Neural progenitor cell (in vitro differentiated cells): Measurements from ENCODE around the gene ROMO1. TPM values are rescaled to one million over a fixed set of nuclear protein-coding genes. Genes with fewer than 3 reads are reported as not detected.

Source experiments
- DNase-seq: peaks from one replicate; pipeline ENCODE4 v3.0.0-alpha.2; 2016; ENCODE audit warnings: low spot score
- H2AFZ ChIP-seq: fragments of 200-600 bp; sonication (generic); replicated peaks from 2 replicates; pipeline ENCODE4 v1.6.1; 2016; ENCODE audit warnings: antibody characterized with exemption
- H3F3A ChIP-seq: fragments of 200-600 bp; sonication (generic); 2 replicates; pipeline ENCODE4 v1.6.1; 2016; ENCODE audit warnings: antibody characterized with exemption, low read depth
- H3K27ac ChIP-seq: fragments of 200-600 bp; sonication (generic); 2 replicates; pipeline ENCODE4 v1.5.1; 2016; ENCODE audit warnings: mild to moderate bottlenecking
- H3K27me3 ChIP-seq: fragments of 200-600 bp; sonication (generic); 2 replicates; pipeline ENCODE4 v1.6.1; 2016; ENCODE audit warnings: mild to moderate bottlenecking, moderate library complexity
- H3K36me3 ChIP-seq: fragments of 200-600 bp; sonication (generic); 2 replicates; pipeline ENCODE4 v1.5.1; 2016
- H3K4me1 ChIP-seq: fragments of 200-600 bp; sonication (generic); 2 replicates; pipeline ENCODE4 v1.6.1; 2016; ENCODE audit warnings: mixed run types
- H3K4me2 ChIP-seq: fragments of 200-600 bp; sonication (generic); 2 replicates; pipeline ENCODE4 v1.6.1; 2016
- H3K4me3 ChIP-seq: fragments of 200-600 bp; sonication (generic); 2 replicates; pipeline ENCODE4 v1.5.1; 2016
- H3K79me2 ChIP-seq: fragments of 200-600 bp; sonication (generic); 2 replicates; pipeline ENCODE4 v1.6.1; 2016; ENCODE audit warnings: low read depth
- H3K9ac ChIP-seq: fragments of 200-600 bp; sonication (generic); 2 replicates; pipeline ENCODE4 v1.6.1; 2016
- H3K9me3 ChIP-seq: fragments of 200-600 bp; sonication (generic); 2 replicates; pipeline ENCODE4 v1.5.1; 2016; ENCODE audit warnings: low read depth
- H4K20me1 ChIP-seq: fragments of 200-600 bp; sonication (generic); 2 replicates; pipeline ENCODE4 v1.6.1; 2016; ENCODE audit warnings: low read depth
- H3K27ac Mint-ChIP-seq: 3 replicates; pipeline ENCODE4 v1.8.0; 2021; ENCODE audit warnings: mixed read lengths
- H3K27me3 Mint-ChIP-seq: 2 replicates; pipeline ENCODE4 v1.8.0; 2022; ENCODE audit warnings: low read depth, mild to moderate bottlenecking, inconsistent platforms, moderate library complexity, mixed read lengths; ENCODE audit not compliant: insufficient read depth
- H3K36me3 Mint-ChIP-seq: 3 replicates; pipeline ENCODE4 v1.8.0; 2021; ENCODE audit warnings: mixed read lengths
- H3K4me1 Mint-ChIP-seq: 3 replicates; pipeline ENCODE4 v1.8.0; 2021; ENCODE audit warnings: mixed read lengths
- H3K4me3 Mint-ChIP-seq: 3 replicates; pipeline ENCODE4 v1.8.0; 2021; ENCODE audit warnings: mild to moderate bottlenecking, moderate library complexity, mixed read lengths
- H3K9me3 Mint-ChIP-seq: 3 replicates; pipeline ENCODE4 v1.8.0; 2020; ENCODE audit warnings: mixed read lengths
- CTCF ChIP-seq: fragments of 200-600 bp; sonication (generic); IDR thresholded peaks from 2 replicates; pipeline ENCODE4 v1.5.1; 2017; ENCODE audit warnings: antibody characterized with exemption, mild to moderate bottlenecking
- EZH2 ChIP-seq: fragments of 200-600 bp; sonication (generic); IDR thresholded peaks from 2 replicates; pipeline ENCODE4 v1.6.1; 2017; ENCODE audit warnings: antibody characterized with exemption, mild to moderate bottlenecking, moderate library complexity
- EZH2phosphoT487 ChIP-seq: fragments of 200-600 bp; sonication (generic); IDR thresholded peaks from 2 replicates; pipeline ENCODE4 v1.6.1; 2017; ENCODE audit warnings: antibody characterized with exemption
- total RNA-seq: library from RNA; depleted of rRNA; stranded (reverse); fragments of >200 nt; gene quantifications from 2 replicates; pipeline ENCODE4 v1.2.3, GENCODE V29; 2015; ENCODE audit warnings: low replicate concordance

ROMO1 gene
- total RNA-seq, 1 donor from 2014 or later = 135 TPM

GRCh38 chr20:35700625-35701148, 1.5 kb downstream of the ROMO1 start:
- no peak overlapping the region for H3K27ac ChIP-seq
- peaks cover 81% of the 10 kb centered on the region for H3F3A ChIP-seq
- H3K4me3 Mint-ChIP-seq = peak overlapping the region; percentile 92
- H3K4me2 ChIP-seq = peak overlapping the region; percentile 96
- peaks cover 36% of the 10 kb centered on the region for H4K20me1 ChIP-seq
- H3K36me3 Mint-ChIP-seq = peaks cover 11% of the 10 kb centered on the region
- peaks cover 20% of the 10 kb centered on the region for H3K36me3 ChIP-seq
- H3K4me1 Mint-ChIP-seq = peaks cover 21% of the 10 kb centered on the region
- peak overlapping the region; percentile 89 for H3K4me3 ChIP-seq
- H2AFZ ChIP-seq = no peak overlapping the region
- no peak for TF ChIP-seq CTCF
- no peak for TF ChIP-seq EZH2phosphoT487
- TF ChIP-seq EZH2 = no peak
- H3K9me3 Mint-ChIP-seq = no peaks in the 10 kb centered on the region
- no peaks in the 10 kb centered on the region for H3K9me3 ChIP-seq
- no peak for DNase-seq
- no peak overlapping the region for H3K27ac Mint-ChIP-seq
- peaks cover 12% of the 10 kb centered on the region for H3K4me1 ChIP-seq
- H3K79me2 ChIP-seq = peaks cover 27% of the 10 kb centered on the region
- H3K27me3 ChIP-seq = no peaks in the 10 kb centered on the region
- H3K9ac ChIP-seq = peak overlapping the region; percentile 91
- peaks cover 6% of the 10 kb centered on the region for H3K27me3 Mint-ChIP-seq

- no peak overlapping the region for H3K27ac Mint-ChIP-seq
- peaks cover 12% of the 10 kb centered on the region for H3K4me1 ChIP-seq
- H2AFZ ChIP-seq = no peak overlapping the region
- peaks cover 96% of the 10 kb centered on the region for H3F3A ChIP-seq
- no peak overlapping the region for H3K4me2 ChIP-seq
- peaks cover 50% of the 10 kb centered on the region for H4K20me1 ChIP-seq
- no peaks in the 10 kb centered on the region for H3K9me3 Mint-ChIP-seq
- H3K9ac ChIP-seq = no peak overlapping the region
- DNase-seq = no peak
- peak overlapping the region; percentile 39 for H3K27ac ChIP-seq
- H3K9me3 ChIP-seq = no peaks in the 10 kb centered on the region
- peaks cover 41% of the 10 kb centered on the region for H3K79me2 ChIP-seq
- H3K27me3 ChIP-seq = no peaks in the 10 kb centered on the region
- no peak for TF ChIP-seq EZH2phosphoT487
- TF ChIP-seq CTCF = no peak
- TF ChIP-seq EZH2 = no peak
- peaks cover 23% of the 10 kb centered on the region for H3K36me3 ChIP-seq
- H3K4me3 ChIP-seq = no peak overlapping the region
- peaks cover 20% of the 10 kb centered on the region for H3K4me1 Mint-ChIP-seq
- peak overlapping the region; percentile 23 for H3K4me3 Mint-ChIP-seq
- peaks cover 6% of the 10 kb centered on the region for H3K27me3 Mint-ChIP-seq
- H3K36me3 Mint-ChIP-seq = peaks cover 17% of the 10 kb centered on the region
Measured at GRCh38 chr20:35702051-35702823, 3.0 kb downstream of the ROMO1 start.

GRCh38 chr20:35702824-35703695, 3.9 kb downstream of the ROMO1 start:
- H3K36me3 Mint-ChIP-seq = peaks cover 17% of the 10 kb centered on the region
- Histone ChIP-seq H3K4me3 (no peak overlapping the region), H2AFZ (no peak overlapping the region), H3K27me3 (no peaks in the 10 kb centered on the region), H3K4me1 (peaks cover 10% of the 10 kb centered on the region), H3K4me2 (no peak overlapping the region), H3K9me3 (no peaks in the 10 kb centered on the region), H3K27ac (no peak overlapping the region), H4K20me1 (peaks cover 56% of the 10 kb centered on the region), H3K36me3 (peaks cover 30% of the 10 kb centered on the region), H3F3A (peaks cover 100% of the 10 kb centered on the region), H3K79me2 (peaks cover 49% of the 10 kb centered on the region), H3K9ac (no peak overlapping the region)
- DNase-seq = no peak
- no peaks in the 10 kb centered on the region for H3K9me3 Mint-ChIP-seq
- no peak for TF ChIP-seq EZH2phosphoT487
- no peak for TF ChIP-seq EZH2
- H3K4me3 Mint-ChIP-seq = no peak overlapping the region
- peaks cover 11% of the 10 kb centered on the region for H3K4me1 Mint-ChIP-seq
- peaks cover 6% of the 10 kb centered on the region for H3K27me3 Mint-ChIP-seq
- H3K27ac Mint-ChIP-seq = no peak overlapping the region
